Astrocyte (in vitro differentiated cells and primary cell): ENCODE measurements around the gene ERFL.

Experiments used
- CTCF ChIP-seq: IDR thresholded peaks from 2 replicates; pipeline ENCODE4 v1.5.1; 2011; ENCODE audit warnings: low read depth, mild to moderate bottlenecking, inconsistent platforms, low read length, moderate library complexity; ENCODE audit not compliant: insufficient read depth
- EZH2 ChIP-seq: IDR thresholded peaks from 2 replicates; pipeline ENCODE4 v1.6.1; 2012; ENCODE audit warnings: mild to moderate bottlenecking, low read length, inconsistent platforms; ENCODE audit not compliant: insufficient read depth

GRCh38 chr19:41918095-41918494 lies 10.2 kb downstream of the ERFL start:
- TF ChIP-seq CTCF (no peak), EZH2 (no peak)
